ENCODE data around the gene GALNTL6.

Gene GALNTL6

GRCh38 chr4:172998527-172999469 is 1185.6 kb downstream of the GALNTL6 start:
- ATAC-seq (replicated peaks) (no peak), DNase-seq (no peak)
- Mint-ChIP-seq H3K4me1 (peaks cover 14 to 15% of the 10 kb centered on the region in 2 donors), H3K9me3 (no peaks in the 10 kb centered on the region), H3K36me3 (no peaks in the 10 kb centered on the region), H3K27ac (no peak overlapping the region), H3K27me3 (no peaks in the 10 kb centered on the region), H3K4me3 (no peak overlapping the region)

GRCh38 chr4:173001571-173001970 is 1188.4 kb downstream of the GALNTL6 start:
- Mint-ChIP-seq H3K27me3 (no peaks in the 10 kb centered on the region), H3K36me3 (no peaks in the 10 kb centered on the region), H3K4me1 (peaks cover 6 to 7% of the 10 kb centered on the region in 2 donors), H3K4me3 (no peak overlapping the region), H3K9me3 (no peaks in the 10 kb centered on the region), H3K27ac (no peak overlapping the region)
- DNase-seq, result no peak
- ATAC-seq (replicated peaks), result no peak

GRCh38 chr4:173002830-173003561 is 1189.8 kb downstream of the GALNTL6 start:
- H3K27ac Mint-ChIP-seq, result no peak overlapping the region
- peaks cover 4 to 6% of the 10 kb centered on the region in 2 donors for H3K4me1 Mint-ChIP-seq
- ATAC-seq (replicated peaks) (no peak), DNase-seq (no peak)
- H3K9me3 Mint-ChIP-seq, result no peaks in the 10 kb centered on the region
- no peak overlapping the region for H3K4me3 Mint-ChIP-seq
- H3K36me3 Mint-ChIP-seq, result no peaks in the 10 kb centered on the region
- H3K27me3 Mint-ChIP-seq, result no peaks in the 10 kb centered on the region

- ATAC-seq (replicated peaks), result no peak
- Mint-ChIP-seq H3K4me1 (no peaks in the 10 kb centered on the region), H3K36me3 (no peaks in the 10 kb centered on the region), H3K27me3 (no peaks in the 10 kb centered on the region), H3K9me3 (no peaks in the 10 kb centered on the region), H3K27ac (no peak overlapping the region), H3K4me3 (no peak overlapping the region)
- no peak for DNase-seq
Observed at GRCh38 chr4:173005912-173006633, 1192.9 kb downstream of the GALNTL6 start.

GRCh38 chr4:173008436-173008835 is 1195.2 kb downstream of the GALNTL6 start:
- no peak for DNase-seq
- H3K27ac Mint-ChIP-seq, result no peak overlapping the region
- H3K27me3 Mint-ChIP-seq, result no peaks in the 10 kb centered on the region
- no peaks in the 10 kb centered on the region for H3K4me1 Mint-ChIP-seq
- ATAC-seq (replicated peaks), result no peak
- no peaks in the 10 kb centered on the region for H3K9me3 Mint-ChIP-seq
- no peaks in the 10 kb centered on the region for H3K36me3 Mint-ChIP-seq
- no peak overlapping the region for H3K4me3 Mint-ChIP-seq

GRCh38 chr4:173009129-173009823 is 1196.1 kb downstream of the GALNTL6 start:
- DNase-seq (no peak), ATAC-seq (replicated peaks) (no peak)
- no peak overlapping the region for H3K4me3 Mint-ChIP-seq
- H3K4me1 Mint-ChIP-seq, result no peaks in the 10 kb centered on the region
- no peaks in the 10 kb centered on the region for H3K27me3 Mint-ChIP-seq
- H3K9me3 Mint-ChIP-seq, result no peaks in the 10 kb centered on the region
- no peak overlapping the region for H3K27ac Mint-ChIP-seq
- no peaks in the 10 kb centered on the region for H3K36me3 Mint-ChIP-seq

GRCh38 chr4:173012608-173013007 is 1199.4 kb downstream of the GALNTL6 start:
- Mint-ChIP-seq H3K27ac (no peak overlapping the region), H3K4me1 (no peaks in the 10 kb centered on the region), H3K4me3 (no peak overlapping the region), H3K36me3 (no peaks in the 10 kb centered on the region), H3K9me3 (no peaks in the 10 kb centered on the region), H3K27me3 (no peaks in the 10 kb centered on the region)
- DNase-seq (no peak), ATAC-seq (replicated peaks) (no peak)

- no peaks in the 10 kb centered on the region for H3K4me1 Mint-ChIP-seq
- no peaks in the 10 kb centered on the region for H3K9me3 Mint-ChIP-seq
- H3K4me3 Mint-ChIP-seq, result no peak overlapping the region
- peak; percentile 56 to 59 for ATAC-seq (replicated peaks)
- H3K27ac Mint-ChIP-seq, result no peak overlapping the region
- H3K36me3 Mint-ChIP-seq, result no peaks in the 10 kb centered on the region
- peak; percentile 18 for DNase-seq
- H3K27me3 Mint-ChIP-seq, result peaks cover 0 to under 1% of the 10 kb centered on the region in 2 donors
Observed at GRCh38 chr4:173013232-173013930, 1200.2 kb downstream of the GALNTL6 start.

GRCh38 chr4:173014113-173014558 is 1200.9 kb downstream of the GALNTL6 start:
- Mint-ChIP-seq H3K27me3 (peaks cover 0 to 7% of the 10 kb centered on the region in 2 donors), H3K9me3 (no peaks in the 10 kb centered on the region), H3K36me3 (no peaks in the 10 kb centered on the region), H3K27ac (no peak overlapping the region), H3K4me3 (no peak overlapping the region), H3K4me1 (no peaks in the 10 kb centered on the region)
- ATAC-seq (replicated peaks), result no peak
- no peak for DNase-seq

- no peaks in the 10 kb centered on the region for H3K36me3 Mint-ChIP-seq
- no peaks in the 10 kb centered on the region for H3K4me1 Mint-ChIP-seq
- H3K4me3 Mint-ChIP-seq, result no peak overlapping the region
- no peak for ATAC-seq (replicated peaks)
- H3K27ac Mint-ChIP-seq, result no peak overlapping the region
- peaks cover 0 to 7% of the 10 kb centered on the region in 2 donors for H3K27me3 Mint-ChIP-seq
- DNase-seq, result no peak
- no peaks in the 10 kb centered on the region for H3K9me3 Mint-ChIP-seq
Observed at GRCh38 chr4:173014836-173015235, 1201.6 kb downstream of the GALNTL6 start.

GRCh38 chr4:173017802-173018201 is 1204.6 kb downstream of the GALNTL6 start:
- H3K4me3 Mint-ChIP-seq, result no peak overlapping the region
- H3K4me1 Mint-ChIP-seq, result no peaks in the 10 kb centered on the region
- no peak overlapping the region for H3K27ac Mint-ChIP-seq
- ATAC-seq (replicated peaks) (no peak), DNase-seq (no peak)
- H3K27me3 Mint-ChIP-seq, result peaks cover 0 to 7% of the 10 kb centered on the region in 2 donors
- H3K36me3 Mint-ChIP-seq, result no peaks in the 10 kb centered on the region
- H3K9me3 Mint-ChIP-seq, result peaks cover 2 to 3% of the 10 kb centered on the region in 2 donors

- DNase-seq, result no peak
- Mint-ChIP-seq H3K9me3 (peaks cover 2 to 3% of the 10 kb centered on the region in 2 donors), H3K4me1 (no peaks in the 10 kb centered on the region), H3K36me3 (no peaks in the 10 kb centered on the region), H3K27me3 (peaks cover 0 to 7% of the 10 kb centered on the region in 2 donors), H3K27ac (no peak overlapping the region), H3K4me3 (no peak overlapping the region)
- ATAC-seq (replicated peaks), result no peak
Observed at GRCh38 chr4:173018446-173018845, 1205.2 kb downstream of the GALNTL6 start.

- H3K9me3 Mint-ChIP-seq, result peaks cover 2 to 3% of the 10 kb centered on the region in 2 donors
- no peak overlapping the region for H3K27ac Mint-ChIP-seq
- H3K4me3 Mint-ChIP-seq, result no peak overlapping the region
- ATAC-seq (replicated peaks) (no peak), DNase-seq (no peak)
- peaks cover 0 to 7% of the 10 kb centered on the region in 2 donors for H3K27me3 Mint-ChIP-seq
- H3K36me3 Mint-ChIP-seq, result no peaks in the 10 kb centered on the region
- no peaks in the 10 kb centered on the region for H3K4me1 Mint-ChIP-seq
Observed at GRCh38 chr4:173019664-173020063, 1206.5 kb downstream of the GALNTL6 start.
